H1 (cell line): ENCODE measurements around the gene OR8K5. TPM values are rescaled to one million over a fixed set of nuclear protein-coding genes. Genes with fewer than 3 reads are reported as not detected.

Experiments used
- CTCF ChIA-PET: fragments of 300-600 bp; sonication (Branson Sonifier 250); formaldehyde crosslinking; loops from one replicate; lab custom pipeline; 2021; ENCODE audit not compliant: partially characterized antibody; lab: Charles Lee
- POLR2A ChIA-PET: fragments of 300-600 bp; sonication (Branson Sonifier 250); formaldehyde crosslinking; loops from one replicate; lab custom pipeline; 2021; ENCODE audit warnings: inconsistent platforms; ENCODE audit not compliant: partially characterized antibody; lab: Charles Lee
- DNase-seq, 2 experiments: peaks; one replicate each; pipeline versions ENCODE4 v3.0.0 to v3.0.0-alpha.2; 2010 to 2022; ENCODE audit warnings: low spot score in 2 of 2, low read depth in 1 of 2, mixed read lengths in 1 of 2
- FAIRE-seq: peaks from 2 replicates; lab custom pipeline; 2011; peaks lifted over from hg19 to GRCh38; lab: Jason Lieb, UNC
- H2AFZ ChIP-seq: 2 replicates; pipeline ENCODE4 v1.8.1; 2012; ENCODE audit warnings: low read length, inconsistent platforms
- H2AK5ac ChIP-seq: 2 replicates; pipeline ENCODE4 v1.6.1; 2013; ENCODE audit warnings: low read depth, low read length
- H2BK120ac ChIP-seq: replicated peaks from 2 replicates; pipeline ENCODE3; 2013; ENCODE audit warnings: low read depth, low read length, inconsistent platforms
- H2BK12ac ChIP-seq: 2 replicates; pipeline ENCODE4 v1.6.1; 2013; ENCODE audit warnings: low read depth, low read length
- H2BK15ac ChIP-seq: 2 replicates; pipeline ENCODE4 v1.6.1; 2013; ENCODE audit warnings: low read length
- H2BK20ac ChIP-seq: 2 replicates; pipeline ENCODE4 v1.6.1; 2013; ENCODE audit warnings: low read length
- H2BK5ac ChIP-seq: 2 replicates; pipeline ENCODE4 v1.6.1; 2013; ENCODE audit warnings: low read depth, low read length
- H3K14ac ChIP-seq: 2 replicates; pipeline ENCODE4 v1.6.1; 2013; ENCODE audit warnings: inconsistent platforms; ENCODE audit not compliant: insufficient read length
- H3K18ac ChIP-seq: 2 replicates; pipeline ENCODE4 v1.6.1; 2013; ENCODE audit warnings: low read length; ENCODE audit errors: extremely low read depth
- H3K23ac ChIP-seq: 2 replicates; pipeline ENCODE4 v1.6.1; 2013; ENCODE audit warnings: inconsistent platforms; ENCODE audit not compliant: insufficient read length
- H3K23me2 ChIP-seq: 2 replicates; pipeline ENCODE4 v1.6.1; 2013; ENCODE audit warnings: low read depth, low read length
- H3K27ac ChIP-seq: 2 replicates; pipeline ENCODE4 v1.6.1; 2011; ENCODE audit warnings: low read depth, low read length, inconsistent platforms
- H3K27me3 ChIP-seq, 4 experiments: replicated peaks in 1 of 4; 1 replicate in 1 of 4; 2 replicates in 3 of 4; pipeline versions ENCODE4 v1.6.1 to v1.8.1; 2011 to 2013; ENCODE audit warnings: low read length in 3 of 4, mild to moderate bottlenecking in 3 of 4, inconsistent platforms in 2 of 4, mixed read lengths in 2 of 4, moderate library complexity in 1 of 4; ENCODE audit not compliant: control insufficient read depth in 3 of 4, insufficient read depth in 3 of 4; ENCODE audit errors: extremely low read depth in 1 of 4
- H3K36me3 ChIP-seq, 4 experiments: 2 replicates each; pipeline versions ENCODE4 v1.6.1 to v1.8.1; 2011 to 2013; ENCODE audit warnings: mild to moderate bottlenecking in 4 of 4, low read length in 3 of 4, moderate library complexity in 2 of 4, control low read depth in 1 of 4, inconsistent platforms in 1 of 4; ENCODE audit not compliant: insufficient read depth in 4 of 4, control insufficient read depth in 2 of 4
- H3K4ac ChIP-seq: replicated peaks from 2 replicates; pipeline ENCODE3; 2013; ENCODE audit warnings: low read length, low read depth, mixed read lengths, inconsistent platforms; ENCODE audit not compliant: insufficient read length
- H3K4me1 ChIP-seq, 4 experiments: replicated peaks in 1 of 4; 1 replicate in 1 of 4; 2 replicates in 3 of 4; pipeline versions ENCODE4 v1.6.1 to v1.8.1; 2011 to 2013; ENCODE audit warnings: low read length in 3 of 4, inconsistent platforms in 2 of 4, mixed read lengths in 1 of 4; ENCODE audit not compliant: insufficient read depth in 4 of 4, control insufficient read depth in 3 of 4
- H3K4me2 ChIP-seq, 2 experiments: 2 replicates each; pipeline versions ENCODE4 v1.6.1 to v1.8.1; 2011 to 2013; ENCODE audit warnings: low read depth in 2 of 2, low read length in 2 of 2, control low read depth in 1 of 2, inconsistent platforms in 1 of 2, mild to moderate bottlenecking in 1 of 2; ENCODE audit not compliant: insufficient read depth in 1 of 2
- H3K4me3 ChIP-seq, 4 experiments: fragments of 200-600, 300-600 bp in 1 of 4; sonication (generic), shearing (Covaris generic), sonication (Bioruptor Twin) in 1 of 4; 2 replicates each; pipeline versions ENCODE4 v1.5.1 to v1.8.1; 2011 to 2016; ENCODE audit warnings: low read length in 4 of 4, low read depth in 3 of 4, control low read depth in 2 of 4, inconsistent platforms in 2 of 4, mild to moderate bottlenecking in 2 of 4, mixed read lengths in 1 of 4, moderate library complexity in 1 of 4; ENCODE audit not compliant: insufficient read depth in 2 of 4; ENCODE audit errors: extremely low read depth in 1 of 4
- H3K56ac ChIP-seq: replicated peaks from 2 replicates; pipeline ENCODE3; 2013; ENCODE audit warnings: low read depth, mild to moderate bottlenecking, mixed read lengths, low read length, inconsistent platforms; ENCODE audit not compliant: insufficient read length
- H3K79me1 ChIP-seq: 2 replicates; pipeline ENCODE4 v1.6.1; 2013; ENCODE audit warnings: low read depth, low read length, control low read depth
- H3K79me2 ChIP-seq, 2 experiments: 2 replicates each; pipeline versions ENCODE4 v1.6.1 to v1.8.1; 2012 to 2013; ENCODE audit warnings: low read length in 2 of 2, mild to moderate bottlenecking in 2 of 2, inconsistent platforms in 1 of 2; ENCODE audit not compliant: insufficient read depth in 2 of 2, control insufficient read depth in 1 of 2
- H3K9ac ChIP-seq, 4 experiments: replicated peaks in 1 of 4; 1 replicate in 1 of 4; 2 replicates in 3 of 4; pipeline versions ENCODE4 v1.6.1 to v1.8.1; 2011 to 2013; ENCODE audit warnings: low read depth in 3 of 4, low read length in 3 of 4, control low read depth in 2 of 4, mild to moderate bottlenecking in 2 of 4, moderate library complexity in 2 of 4, inconsistent platforms in 1 of 4; ENCODE audit errors: extremely low read depth in 1 of 4
- H3K9me3 ChIP-seq, 2 experiments: 2 replicates each; pipeline versions ENCODE4 v1.6.1 to v1.8.1; 2012 to 2013; ENCODE audit warnings: mild to moderate bottlenecking in 2 of 2, moderate library complexity in 2 of 2, control low read depth in 1 of 2, inconsistent platforms in 1 of 2, low read depth in 1 of 2, low read length in 1 of 2, mixed read lengths in 1 of 2; ENCODE audit not compliant: insufficient read depth in 2 of 2
- H4K20me1 ChIP-seq, 2 experiments: replicated peaks in 1 of 2; 2 replicates each; pipeline versions ENCODE3 to v1.8.1; 2011 to 2013; ENCODE audit warnings: inconsistent platforms in 2 of 2, low read length in 2 of 2, mild to moderate bottlenecking in 1 of 2; ENCODE audit not compliant: insufficient read depth in 2 of 2, control insufficient read depth in 1 of 2
- H4K5ac ChIP-seq: 2 replicates; pipeline ENCODE4 v1.6.1; 2013; ENCODE audit warnings: low read length, low read depth, mixed read lengths, inconsistent platforms; ENCODE audit not compliant: insufficient read length
- H4K8ac ChIP-seq: 2 replicates; pipeline ENCODE4 v1.8.0; 2013; ENCODE audit warnings: mild to moderate bottlenecking, moderate library complexity, low read length, inconsistent platforms; ENCODE audit not compliant: insufficient read depth; ENCODE audit errors: extremely low read depth
- H4K91ac ChIP-seq: replicated peaks from 2 replicates; pipeline ENCODE3; 2013; ENCODE audit warnings: low read length, mixed read lengths, inconsistent platforms; ENCODE audit not compliant: insufficient read length
- WGBS, 2 experiments: shearing (Covaris generic) in 1 of 2; methylation state at CpG; one replicate each; pipeline versions ENCODE4 v1.1.6 to v1.1.7; 2013 to 2015; ENCODE audit warnings: low lambda C conversion rate in 2 of 2, mixed read lengths in 2 of 2, inconsistent platforms in 1 of 2, low coverage in 1 of 2, missing lambda C conversion rate in 1 of 2; ENCODE audit not compliant: insufficient replicate concordance in 2 of 2, insufficient coverage in 1 of 2, insufficient read length in 1 of 2; ENCODE audit errors: extremely low coverage in 1 of 2, missing lambda C conversion rate in 1 of 2; 5-methylcytosine and 5-hydroxymethylcytosine counted together
- polyA plus RNA-seq, 7 experiments: library from polyadenylated mRNA; depleted of rRNA in 3 of 7; stranded (reverse) in 5 of 7; unstranded in 2 of 7; fragments of >200 nt in 5 of 7; fragments of 200-250 nt in 2 of 7; gene quantifications; 1 replicate in 5 of 7; 2 replicates in 1 of 7; 4 replicates in 1 of 7; pipeline versions ENCODE4 v1.2.1 to v1.2.3, GENCODE V29; 2011 to 2013; ENCODE audit warnings: missing spikeins in 2 of 7, mixed read lengths in 2 of 7
- total RNA-seq: library from RNA; stranded (reverse); fragmentation: NEBNext Ultra II Directional; extraction: Animal tissue kit (Norgen Biotek cat#: 25700); gene quantifications from 2 replicates; pipeline ENCODE4 v1.2.1, GENCODE V29; 2021

The OR8K5 gene
- total and polyA plus RNA-seq, 2 of the 8 experiments (the other 6 are each of a cell fraction or from before 2014, with no cell fraction given), result not detected

DNA sequence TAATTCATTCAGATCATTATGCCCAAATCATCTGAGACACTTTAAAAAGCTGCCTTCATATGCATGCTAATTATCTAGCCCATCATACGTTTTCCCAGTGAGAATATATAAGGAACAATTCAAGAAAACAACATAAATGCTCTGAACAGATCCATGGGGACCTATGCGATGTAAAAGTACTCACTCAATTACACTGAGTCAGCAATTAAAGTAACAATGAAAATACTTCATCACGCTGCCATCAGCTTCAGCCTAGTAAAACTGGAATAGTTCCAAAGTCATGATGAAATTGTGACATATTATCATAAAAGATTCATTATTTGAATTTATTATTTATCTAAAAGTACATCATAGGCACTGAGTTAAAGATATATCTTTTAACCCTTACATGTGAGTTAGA lies 3.7 kb upstream of the OR8K5 start:
- Histone ChIP-seq H3K4ac (no peak overlapping the region), H2BK12ac (no peak overlapping the region), H3K27me3 (no peaks in the 10 kb centered on the region), H3K14ac (no peak overlapping the region), H2BK15ac (no peak overlapping the region), H4K5ac (no peak overlapping the region), H2AFZ (no peak overlapping the region), H4K8ac (no peak overlapping the region), H3K36me3 (no peaks in the 10 kb centered on the region), H3K79me1 (no peaks in the 10 kb centered on the region), H3K4me3 (no peak overlapping the region), H2BK120ac (no peak overlapping the region), H3K56ac (no peak overlapping the region), H2AK5ac (no peak overlapping the region), H3K79me2 (no peaks in the 10 kb centered on the region), H3K4me1 (no peaks in the 10 kb centered on the region), H3K18ac (no peak overlapping the region), H4K91ac (no peak overlapping the region), H4K20me1 (no peaks in the 10 kb centered on the region), H3K4me2 (no peak overlapping the region), H3K23me2 (no peaks in the 10 kb centered on the region), H2BK20ac (no peak overlapping the region), H3K23ac (no peak overlapping the region), H2BK5ac (no peak overlapping the region), H3K27ac (no peak overlapping the region), H3K9me3 (no peaks in the 10 kb centered on the region), H3K9ac (no peak overlapping the region)
- POLR2A ChIA-PET, result no interaction called here
- no peak for DNase-seq
- CTCF ChIA-PET, result interaction anchor here (1.2 kb wide), 1 partner anchor 405 kb away, joined by 4 read pairs; no protein-coding TSS in a partner anchor
- FAIRE-seq, result no peak
- 80% methylated on average over 3 of the region's 3 CpGs; no CpG with 5 or more reads in 1 of the 2 experiments for WGBS, 2 experiments
